HG03520 (cell line): ENCODE results near the gene MORF4L2.

Experiments
- ATAC-seq: cut with Tn5 transposase; IDR thresholded peaks from one replicate; pipeline ENCODE4 v1.9.1; 2021; ENCODE audit warnings: mild to moderate bottlenecking, moderate library complexity; ENCODE audit not compliant: unreplicated experiment

The MORF4L2 gene

GRCh38 chrX:103637604-103638338, 48.7 kb downstream of the MORF4L2 start:
- ATAC-seq: no peak

- no peak for ATAC-seq
These were observed 51.1 kb downstream of the MORF4L2 start for GRCh38 chrX:103635436-103635835.

GRCh38 chrX:103631145-103631544, 55.4 kb downstream of the MORF4L2 start:
- ATAC-seq: no peak

- peak; percentile 5 for ATAC-seq
These were observed 56.4 kb downstream of the MORF4L2 start for GRCh38 chrX:103630171-103630511.

- peak; percentile 34 for ATAC-seq
These were observed 57.0 kb downstream of the MORF4L2 start for GRCh38 chrX:103629318-103630170.

GRCh38 chrX:103628386-103629317, 57.8 kb downstream of the MORF4L2 start, which contains the start of gene TCEAL1:
Gene TCEAL1, plus strand, starts transcription at chrX:103628975. Its CDS starts 942 bp downstream, at chrX:103629917.
- peak; percentile 64 for ATAC-seq

GRCh38 chrX:103626855-103627254, 59.6 kb downstream of the MORF4L2 start:
- no peak for ATAC-seq
